Breast epithelium (tissue), 3 donors: ENCODE data around the gene EBF3.

ENCODE experiments used
- POLR2A ChIP-seq: fragments of 450-650 bp; IDR thresholded peaks from one replicate; pipeline ENCODE4 v1.6.1; 2016; ENCODE audit warnings: antibody characterized with exemption, mild to moderate bottlenecking, moderate library complexity
- POLR2AphosphoS5 ChIP-seq, 3 donors: sonication (generic); formaldehyde crosslinking; IDR thresholded peaks; one replicate each; pipeline ENCODE4 v1.6.1; 2017; ENCODE audit warnings: antibody characterized with exemption in 3 of 3
- TF ChIP-seq, protein P1 (sequence below), 3 donors: fragments of 450-650 bp; IDR thresholded peaks; one replicate each; pipeline ENCODE4 v1.5.1; 2016 to 2017; ENCODE audit warnings: antibody characterized with exemption in 3 of 3, mild to moderate bottlenecking in 3 of 3, moderate library complexity in 3 of 3

DNA sequence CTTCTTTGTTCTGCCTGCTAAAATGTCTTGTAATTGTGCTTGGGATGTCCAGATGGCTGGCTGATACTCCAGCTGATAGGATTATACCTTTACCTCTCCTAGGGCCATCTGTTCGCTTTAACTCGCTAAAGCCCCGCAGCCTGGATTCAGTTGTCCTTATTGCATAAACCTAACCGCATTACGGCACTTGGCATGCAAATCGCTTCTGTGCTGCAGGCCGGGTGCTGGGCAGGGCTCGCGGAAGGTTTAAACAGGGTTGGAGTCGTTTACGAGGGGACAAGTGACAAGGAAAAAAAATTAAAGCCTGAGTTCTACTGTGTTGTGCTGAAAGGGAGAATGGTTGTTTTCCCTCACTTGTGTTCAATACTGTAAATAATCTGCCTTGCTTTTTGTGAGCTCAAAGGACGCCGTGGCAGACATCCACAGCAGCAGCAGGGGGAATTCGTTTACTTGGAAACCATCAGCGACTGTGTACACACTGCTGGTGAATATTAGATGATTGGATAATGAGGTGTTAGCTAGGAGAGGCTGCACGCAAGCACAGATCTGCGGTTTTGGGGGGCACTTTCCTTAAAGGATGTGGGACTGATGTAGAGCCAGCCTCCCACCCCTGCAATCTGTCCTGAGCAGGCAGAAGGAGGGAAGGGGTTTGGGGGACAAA, 93.0 kb downstream of the EBF3 start:
- TF ChIP-seq POLR2A (no peak), POLR2AphosphoS5 (IDR thresholded peaks at IDR 0.05) (no peak)
- TF ChIP-seq, protein P1, sequence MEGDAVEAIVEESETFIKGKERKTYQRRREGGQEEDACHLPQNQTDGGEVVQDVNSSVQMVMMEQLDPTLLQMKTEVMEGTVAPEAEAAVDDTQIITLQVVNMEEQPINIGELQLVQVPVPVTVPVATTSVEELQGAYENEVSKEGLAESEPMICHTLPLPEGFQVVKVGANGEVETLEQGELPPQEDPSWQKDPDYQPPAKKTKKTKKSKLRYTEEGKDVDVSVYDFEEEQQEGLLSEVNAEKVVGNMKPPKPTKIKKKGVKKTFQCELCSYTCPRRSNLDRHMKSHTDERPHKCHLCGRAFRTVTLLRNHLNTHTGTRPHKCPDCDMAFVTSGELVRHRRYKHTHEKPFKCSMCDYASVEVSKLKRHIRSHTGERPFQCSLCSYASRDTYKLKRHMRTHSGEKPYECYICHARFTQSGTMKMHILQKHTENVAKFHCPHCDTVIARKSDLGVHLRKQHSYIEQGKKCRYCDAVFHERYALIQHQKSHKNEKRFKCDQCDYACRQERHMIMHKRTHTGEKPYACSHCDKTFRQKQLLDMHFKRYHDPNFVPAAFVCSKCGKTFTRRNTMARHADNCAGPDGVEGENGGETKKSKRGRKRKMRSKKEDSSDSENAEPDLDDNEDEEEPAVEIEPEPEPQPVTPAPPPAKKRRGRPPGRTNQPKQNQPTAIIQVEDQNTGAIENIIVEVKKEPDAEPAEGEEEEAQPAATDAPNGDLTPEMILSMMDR (IDR thresholded peaks at IDR 0.05): no peak
